Naive thymus-derived CD4-positive, alpha-beta T cell (primary cell): ENCODE data around the gene ESX1. TPM values are rescaled to one million over a fixed set of nuclear protein-coding genes. Genes with fewer than 3 reads are reported as not detected.
A peak's percentile ranks its signal among the peaks of the same experiment; 100 is the strongest.
"Not testable (repeated sequence)": the region's sequence is repeated elsewhere in the genome, so short reads cannot be mapped to it uniquely, and the experiment has no call there.

Source experiments
- ATAC-seq: fragments of 150-1000 bp; cut with Tn5 transposase; 2 replicates; pipeline ENCODE4 v1.10.0; 2021; ENCODE audit warnings: mild to moderate bottlenecking, moderate library complexity
- CTCF ChIA-PET: fragments of 350-600 bp; sonication (Branson Sonifier 250); formaldehyde crosslinking; loops from one replicate; lab custom pipeline; 2021; ENCODE audit warnings: antibody characterized with exemption; lab: Charles Lee
- POLR2A ChIA-PET: fragments of 350-600 bp; sonication (Branson Sonifier 250); formaldehyde crosslinking; loops from one replicate; lab custom pipeline; 2021; ENCODE audit warnings: antibody characterized with exemption, inconsistent platforms; lab: Charles Lee
- DNase-seq, 9 donors: peaks; one replicate each; pipeline versions ENCODE4 v3.0.0 to v3.0.0-alpha.2; 2020 to 2022; ENCODE audit warnings: mixed read lengths in 1 of 9
- H3K27ac ChIP-seq: one replicate; pipeline ENCODE4 v1.7.0; 2013; ENCODE audit warnings: mild to moderate bottlenecking, low read depth, low read length, moderate library complexity
- H3K27me3 ChIP-seq, 2 donors: one replicate each; pipeline ENCODE4 v1.7.0; 2013; ENCODE audit warnings: low read length in 2 of 2, mild to moderate bottlenecking in 2 of 2, moderate library complexity in 2 of 2; ENCODE audit not compliant: control insufficient read depth in 2 of 2, insufficient read depth in 2 of 2
- H3K36me3 ChIP-seq, 3 experiments: 1 replicate in 2 of 3; 2 replicates in 1 of 3; pipeline ENCODE4 v1.7.0; 2013; ENCODE audit warnings: low read length in 3 of 3, mild to moderate bottlenecking in 3 of 3, moderate library complexity in 1 of 3; ENCODE audit not compliant: insufficient read depth in 3 of 3, control insufficient read depth in 2 of 3
- H3K4me1 ChIP-seq, 2 donors: one replicate each; pipeline ENCODE4 v1.7.0; 2013; ENCODE audit warnings: low read length in 2 of 2, mild to moderate bottlenecking in 2 of 2, moderate library complexity in 1 of 2; ENCODE audit not compliant: control insufficient read depth in 2 of 2, insufficient read depth in 2 of 2
- H3K4me3 ChIP-seq: 2 replicates; pipeline ENCODE4 v1.7.0; 2013; ENCODE audit warnings: mild to moderate bottlenecking, low read length
- H3K9me3 ChIP-seq, 3 experiments: 1 replicate in 2 of 3; 2 replicates in 1 of 3; pipeline ENCODE4 v1.7.0; 2013; ENCODE audit warnings: low read length in 3 of 3; ENCODE audit not compliant: control insufficient read depth in 2 of 3
- H3K27ac Mint-ChIP-seq, 9 donors: one replicate each; pipeline ENCODE4 v1.8.0; 2020 to 2022; ENCODE audit warnings: mixed read lengths in 9 of 9, mild to moderate bottlenecking in 8 of 9, moderate library complexity in 5 of 9, inconsistent platforms in 2 of 9
- H3K27me3 Mint-ChIP-seq, 5 donors: one replicate each; pipeline ENCODE4 v1.8.0; 2021 to 2022; ENCODE audit warnings: mixed read lengths in 5 of 5, mild to moderate bottlenecking in 1 of 5
- H3K36me3 Mint-ChIP-seq, 5 donors: one replicate each; pipeline ENCODE4 v1.8.0; 2020 to 2022; ENCODE audit warnings: mixed read lengths in 5 of 5, mild to moderate bottlenecking in 3 of 5, inconsistent platforms in 1 of 5
- H3K4me1 Mint-ChIP-seq, 7 donors: one replicate each; pipeline ENCODE4 v1.8.0; 2020 to 2022; ENCODE audit warnings: mixed read lengths in 7 of 7, mild to moderate bottlenecking in 3 of 7, inconsistent platforms in 1 of 7
- H3K4me3 Mint-ChIP-seq, 10 donors: one replicate each; pipeline ENCODE4 v1.8.0; 2020 to 2022; ENCODE audit warnings: mild to moderate bottlenecking in 10 of 10, mixed read lengths in 10 of 10, moderate library complexity in 6 of 10, inconsistent platforms in 2 of 10
- H3K9me3 Mint-ChIP-seq, 11 donors: one replicate each; pipeline ENCODE4 v1.8.0; 2020 to 2022; ENCODE audit warnings: mixed read lengths in 11 of 11, mild to moderate bottlenecking in 4 of 11, inconsistent platforms in 1 of 11, moderate library complexity in 1 of 11
- intact Hi-C, 2 donors: fragments of 100-400 bp; cut with micrococcal nuclease; formaldehyde crosslinking; loops; one replicate each; pipeline ENCODE4 v1.15.1; 2023
- polyA plus RNA-seq, 2 donors: library from polyadenylated mRNA; unstranded; fragments of 300-500 nt; fragmentation: Illumina TruSeq; gene quantifications; one replicate each; pipeline ENCODE4 v1.2.3, GENCODE V29; 2021
- total RNA-seq, 6 experiments: library from RNA in 5 of 6; stranded (reverse) in 5 of 6; gene quantifications; 1 replicate in 5 of 6; 2 replicates in 1 of 6; pipeline ENCODE4 v1.2.3 and lab custom pipeline; 2021 to 2026

ESX1 gene
- total and polyA plus RNA-seq, 7 experiments from 2014 or later: not detected

DNA sequence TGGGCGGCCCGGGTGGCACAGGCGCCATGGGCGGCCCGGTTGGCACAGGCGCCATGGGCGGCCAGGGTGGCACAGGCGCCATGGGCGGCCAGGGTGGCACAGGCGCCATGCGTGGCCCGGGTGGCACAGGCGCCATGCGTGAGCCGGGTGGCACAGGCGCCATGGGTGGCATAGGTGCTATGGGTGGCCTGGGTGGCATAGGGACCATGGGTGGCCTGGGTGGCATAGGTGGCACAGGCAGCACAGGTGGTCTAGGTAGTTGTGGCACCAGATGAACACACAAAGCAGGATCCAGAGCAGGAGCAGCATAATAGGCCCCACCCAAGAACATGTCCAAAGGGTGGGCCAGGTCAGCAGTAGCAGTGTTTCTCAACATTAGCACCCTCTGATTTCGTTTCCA lies 4.3 kb downstream of the ESX1 start:
- Mint-ChIP-seq H3K27me3 (peaks cover 20 to 43% (median 28%) of the 10 kb centered on the region in 5 donors), H3K4me3 (no peak overlapping the region), H3K27ac (no peak overlapping the region), H3K9me3 (no peaks in the 10 kb centered on the region), H3K4me1 (peaks cover 0 to 7% (median 6%) of the 10 kb centered on the region in 7 donors), H3K36me3 (no peaks in the 10 kb centered on the region)
- Histone ChIP-seq H3K27ac (no peak overlapping the region), H3K4me3 (no peak overlapping the region), H3K27me3 (no peaks in the 10 kb centered on the region), H3K36me3 (no peaks in the 10 kb centered on the region), H3K4me1 (no peaks in the 10 kb centered on the region), H3K9me3 (no peaks in the 10 kb centered on the region)
- DNase-seq (no peak), ATAC-seq (no peak)
- ChIA-PET POLR2A (no interaction called here), CTCF (no interaction called here)
- intact Hi-C loops: no loop called here

DNA sequence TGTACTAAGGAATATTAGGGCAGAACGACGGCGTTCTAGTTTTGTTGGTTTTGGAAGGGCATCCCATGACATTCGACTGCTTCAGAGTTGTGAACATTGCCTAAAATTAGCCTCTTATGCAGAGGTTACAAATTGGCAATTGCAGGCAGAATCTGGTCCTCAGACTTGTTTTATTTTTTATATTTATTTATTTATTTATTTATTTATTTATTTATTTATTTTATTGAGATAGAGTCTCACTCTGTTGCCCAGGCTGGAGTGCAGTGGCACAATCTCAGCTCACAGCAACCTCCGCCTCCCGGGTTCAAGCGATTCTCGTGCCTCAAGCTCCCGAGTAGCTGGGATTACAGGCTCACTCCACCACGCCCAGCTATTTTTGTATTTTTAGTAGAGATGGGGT lies 24.7 kb downstream of the ESX1 start:
- peaks cover 0 to 11% (median 1%) of the 10 kb centered on the region in 5 donors for H3K27me3 Mint-ChIP-seq
- H3K36me3 Mint-ChIP-seq, H3K27me3 ChIP-seq, ATAC-seq, H3K36me3 ChIP-seq, H3K4me3 ChIP-seq, H3K27ac Mint-ChIP-seq, intact Hi-C loops, H3K4me1 Mint-ChIP-seq, DNase-seq, H3K4me1 ChIP-seq, POLR2A ChIA-PET, H3K27ac ChIP-seq, H3K9me3 ChIP-seq, H3K9me3 Mint-ChIP-seq, H3K4me3 Mint-ChIP-seq: not testable (repeated sequence)
- CTCF ChIA-PET: interaction anchor here (0.6 kb wide), 1 partner anchor 8 kb away, joined by 4 read pairs; no protein-coding TSS in a partner anchor

- intact Hi-C loops: no loop called here
- H3K36me3 ChIP-seq: no peaks in the 10 kb centered on the region
- no peaks in the 10 kb centered on the region for H3K36me3 Mint-ChIP-seq
- no peak overlapping the region for H3K4me3 ChIP-seq
- peaks cover 0 to 4% (median 0%) of the 10 kb centered on the region in 5 donors for H3K27me3 Mint-ChIP-seq
- H3K4me1 ChIP-seq: no peaks in the 10 kb centered on the region
- ChIA-PET POLR2A (no interaction called here), CTCF (no interaction called here)
- H3K4me1 Mint-ChIP-seq: no peaks in the 10 kb centered on the region
- H3K27me3 ChIP-seq: no peaks in the 10 kb centered on the region
- H3K27ac Mint-ChIP-seq: peak overlapping the region in 1 of 9 donors; percentile 21
- H3K27ac ChIP-seq: no peak overlapping the region
- H3K9me3 ChIP-seq: no peaks in the 10 kb centered on the region
- DNase-seq (no peak), ATAC-seq (no peak)
- no peaks in the 10 kb centered on the region for H3K9me3 Mint-ChIP-seq
- H3K4me3 Mint-ChIP-seq: no peak overlapping the region
These were observed 43.5 kb downstream of the ESX1 start for GRCh38 chrX:104211187-104211586.

DNA sequence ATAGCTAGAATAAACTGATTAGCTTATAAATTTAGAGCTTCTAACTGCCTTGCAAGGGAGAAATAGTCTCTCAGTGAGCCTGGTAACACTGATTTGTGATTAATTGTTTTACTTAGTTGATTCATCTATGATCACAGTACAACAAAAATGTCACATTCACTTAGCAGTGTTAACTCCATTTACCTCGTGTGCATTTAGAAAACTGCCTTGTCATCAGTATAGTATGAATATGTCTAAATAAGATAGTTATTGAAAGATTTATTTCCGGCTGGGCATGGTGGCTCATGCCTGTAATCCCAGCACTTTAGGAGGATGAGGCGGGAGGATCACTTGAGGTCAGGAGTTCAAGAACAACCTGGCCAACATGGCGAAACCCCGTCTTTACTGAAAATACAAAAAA lies 49.2 kb downstream of the ESX1 start:
- intact Hi-C loops: no loop called here
- ChIA-PET CTCF (no interaction called here), POLR2A (no interaction called here)
- H3K27ac Mint-ChIP-seq: no peak overlapping the region
- no peaks in the 10 kb centered on the region for H3K9me3 Mint-ChIP-seq
- H3K9me3 ChIP-seq: no peaks in the 10 kb centered on the region
- no peak overlapping the region for H3K27ac ChIP-seq
- no peaks in the 10 kb centered on the region for H3K4me1 ChIP-seq
- H3K4me3 ChIP-seq: no peak overlapping the region
- no peaks in the 10 kb centered on the region for H3K36me3 ChIP-seq
- no peak for DNase-seq
- no peak for ATAC-seq
- no peaks in the 10 kb centered on the region for H3K36me3 Mint-ChIP-seq
- no peaks in the 10 kb centered on the region for H3K4me1 Mint-ChIP-seq
- no peak overlapping the region for H3K4me3 Mint-ChIP-seq
- H3K27me3 ChIP-seq: no peaks in the 10 kb centered on the region
- peaks cover 0 to 4% (median 0%) of the 10 kb centered on the region in 5 donors for H3K27me3 Mint-ChIP-seq

Other genes with a start within 250 kb of the ESX1 start
- gene H2BW1, start 241.2 kb downstream of the ESX1 start, total RNA-seq: not detected
- gene H2BW1, start 241.2 kb downstream of the ESX1 start, polyA plus RNA-seq: not detected
- not detected for gene H2BW2, start 215.0 kb downstream of the ESX1 start, total RNA-seq
- gene H2BW2, start 215.0 kb downstream of the ESX1 start, polyA plus RNA-seq: not detected
- gene TMSB15C, start 178.7 kb downstream of the ESX1 start, total RNA-seq: 1 to 10 TPM; 2.5 to 4.6 (median 4.2) TPM
- gene TMSB15C, start 178.7 kb downstream of the ESX1 start, polyA plus RNA-seq: 1 to 10 TPM; 1.2 to 1.3 TPM
- gene ZCCHC18, start 142.4 kb downstream of the ESX1 start, total RNA-seq: 1 to 10 TPM in 4 of 5 experiments, under 1 TPM in 1; 0.24 to 5.9 (median 2.5) TPM
- gene ZCCHC18, start 142.4 kb downstream of the ESX1 start, polyA plus RNA-seq: 1 to 10 TPM in 1 of 2 donors, under 1 TPM in 1; 0.83 to 1.0 TPM
- gene SLC25A53, start 97.9 kb downstream of the ESX1 start, total RNA-seq: 10 to 100 TPM in 4 of 5 experiments, 1 to 10 TPM in 1; 7.2 to 18.9 (median 10.4) TPM
- gene SLC25A53, start 97.9 kb downstream of the ESX1 start, polyA plus RNA-seq: 1 to 10 TPM; 5.6 to 7.0 TPM
- 10 to 100 TPM; 12.6 to 20.4 (median 13.4) TPM for gene FAM199X, start 88.5 kb downstream of the ESX1 start, total RNA-seq
- gene FAM199X, start 88.5 kb downstream of the ESX1 start, polyA plus RNA-seq: 1 to 10 TPM; 8.2 to 9.4 TPM